ENCODE measurements around the gene PGAP2. TPM values are rescaled to one million over a fixed set of nuclear protein-coding genes. Genes with fewer than 3 reads are reported as not detected.

The PGAP2 gene
- total RNA-seq, 1 donor from 2014 or later: 22.4 TPM

DNA sequence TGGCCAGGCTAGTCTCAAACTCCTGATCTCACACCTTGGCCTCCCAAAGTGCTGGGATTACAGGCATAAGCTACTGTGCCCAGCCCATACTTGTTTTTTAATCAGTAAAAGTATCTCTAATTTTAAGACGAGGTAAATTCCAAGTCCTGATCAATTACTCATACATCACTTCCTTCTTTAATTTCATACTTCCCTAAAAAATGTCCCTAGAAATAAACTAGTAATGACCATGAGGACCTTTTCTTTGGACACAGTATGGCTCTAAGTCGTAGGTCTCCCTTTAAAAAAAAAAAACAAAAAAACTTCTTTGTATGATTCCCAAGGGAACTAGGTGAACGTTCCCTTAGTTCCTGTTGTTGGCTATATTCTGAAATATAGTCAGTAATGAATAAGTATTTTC is 40.8 kb upstream of the PGAP2 start:
- FAIRE-seq (no peak), DNase-seq (ENCODE audit: low read depth) (no peak)
- no peak overlapping the region for H3K4me3 Mint-ChIP-seq (ENCODE audit: unreplicated experiment)
- no peak overlapping the region for H3K4me2 ChIP-seq (ENCODE audit: low read length)
- TF ChIP-seq CTCF (IDR thresholded peaks at IDR 0.05; ENCODE audit: insufficient read depth, low read depth, low read length) (no peak), EZH2 (IDR thresholded peaks at IDR 0.05; ENCODE audit: insufficient read depth, low read length) (no peak)
- H3K9ac ChIP-seq (ENCODE audit: low read length): no peak overlapping the region
- no peaks in the 10 kb centered on the region for H3K4me1 ChIP-seq (ENCODE audit: insufficient read depth, low read length)
- no peak overlapping the region for H2AFZ ChIP-seq (ENCODE audit: low read depth, low read length)
- H3K4me1 Mint-ChIP-seq (ENCODE audit: low read depth, unreplicated experiment): no peaks in the 10 kb centered on the region
- peaks cover 66% of the 10 kb centered on the region for H3K36me3 ChIP-seq (ENCODE audit: insufficient read depth, low read length)
- H4K20me1 ChIP-seq (ENCODE audit: insufficient read depth, low read length): peaks cover 5% of the 10 kb centered on the region
- H3K27me3 Mint-ChIP-seq (ENCODE audit: low read depth, unreplicated experiment): no peaks in the 10 kb centered on the region
- no peaks in the 10 kb centered on the region for H3K27me3 ChIP-seq (ENCODE audit: insufficient read depth, low read length)
- H3K27ac Mint-ChIP-seq (ENCODE audit: unreplicated experiment): no peak overlapping the region
- peaks cover 16% of the 10 kb centered on the region for H3K36me3 Mint-ChIP-seq (ENCODE audit: low read depth, unreplicated experiment)
- H3K9me3 Mint-ChIP-seq (ENCODE audit: unreplicated experiment): no peaks in the 10 kb centered on the region
- H3K27ac ChIP-seq (ENCODE audit: low read depth, low read length): no peak overlapping the region
- H3K4me3 ChIP-seq (ENCODE audit: insufficient read depth, low read depth, low read length): no peak overlapping the region
- peaks cover 8% of the 10 kb centered on the region for H3K79me2 ChIP-seq (ENCODE audit: insufficient read depth, low read length)
- no peaks in the 10 kb centered on the region for H3K9me3 ChIP-seq (ENCODE audit: insufficient read depth, low read depth, low read length)

GRCh38 chr11:3773180-3773579 is 35.2 kb upstream of the PGAP2 start:
- no peak overlapping the region for H3K4me3 ChIP-seq (ENCODE audit: insufficient read depth, low read depth, low read length)
- TF ChIP-seq EZH2 (IDR thresholded peaks at IDR 0.05; ENCODE audit: insufficient read depth, low read length) (no peak), CTCF (IDR thresholded peaks at IDR 0.05; ENCODE audit: insufficient read depth, low read depth, low read length) (no peak)
- Mint-ChIP-seq H3K36me3 (ENCODE audit: low read depth, unreplicated experiment) (peaks cover 15% of the 10 kb centered on the region), H3K9me3 (ENCODE audit: unreplicated experiment) (no peaks in the 10 kb centered on the region), H3K4me1 (ENCODE audit: low read depth, unreplicated experiment) (no peaks in the 10 kb centered on the region), H3K27ac (ENCODE audit: unreplicated experiment) (no peak overlapping the region), H3K4me3 (ENCODE audit: unreplicated experiment) (no peak overlapping the region), H3K27me3 (ENCODE audit: low read depth, unreplicated experiment) (no peaks in the 10 kb centered on the region)
- peaks cover 11% of the 10 kb centered on the region for H3K79me2 ChIP-seq (ENCODE audit: insufficient read depth, low read length)
- peaks cover 52% of the 10 kb centered on the region for H3K36me3 ChIP-seq (ENCODE audit: insufficient read depth, low read length)
- H4K20me1 ChIP-seq (ENCODE audit: insufficient read depth, low read length): no peaks in the 10 kb centered on the region
- H2AFZ ChIP-seq (ENCODE audit: low read depth, low read length): no peak overlapping the region
- H3K27ac ChIP-seq (ENCODE audit: low read depth, low read length): no peak overlapping the region
- no peak overlapping the region for H3K9ac ChIP-seq (ENCODE audit: low read length)
- H3K4me1 ChIP-seq (ENCODE audit: insufficient read depth, low read length): no peaks in the 10 kb centered on the region
- FAIRE-seq (no peak), DNase-seq (ENCODE audit: low read depth) (no peak)
- no peak overlapping the region for H3K4me2 ChIP-seq (ENCODE audit: low read length)
- no peaks in the 10 kb centered on the region for H3K27me3 ChIP-seq (ENCODE audit: insufficient read depth, low read length)
- no peaks in the 10 kb centered on the region for H3K9me3 ChIP-seq (ENCODE audit: insufficient read depth, low read depth, low read length)

- Histone ChIP-seq H3K79me2 (ENCODE audit: insufficient read depth, low read length) (peaks cover 37% of the 10 kb centered on the region), H2AFZ (ENCODE audit: low read depth, low read length) (no peak overlapping the region), H4K20me1 (ENCODE audit: insufficient read depth, low read length) (peaks cover 11% of the 10 kb centered on the region), H3K4me2 (ENCODE audit: low read length) (no peak overlapping the region), H3K27me3 (ENCODE audit: insufficient read depth, low read length) (no peaks in the 10 kb centered on the region), H3K4me1 (ENCODE audit: insufficient read depth, low read length) (no peaks in the 10 kb centered on the region), H3K9ac (ENCODE audit: low read length) (no peak overlapping the region), H3K4me3 (ENCODE audit: insufficient read depth, low read depth, low read length) (no peak overlapping the region), H3K36me3 (ENCODE audit: insufficient read depth, low read length) (peaks cover 49% of the 10 kb centered on the region), H3K27ac (ENCODE audit: low read depth, low read length) (no peak overlapping the region), H3K9me3 (ENCODE audit: insufficient read depth, low read depth, low read length) (no peaks in the 10 kb centered on the region)
- Mint-ChIP-seq H3K4me1 (ENCODE audit: low read depth, unreplicated experiment) (no peaks in the 10 kb centered on the region), H3K9me3 (ENCODE audit: unreplicated experiment) (no peaks in the 10 kb centered on the region), H3K27ac (ENCODE audit: unreplicated experiment) (no peak overlapping the region), H3K4me3 (ENCODE audit: unreplicated experiment) (no peak overlapping the region), H3K27me3 (ENCODE audit: low read depth, unreplicated experiment) (no peaks in the 10 kb centered on the region), H3K36me3 (ENCODE audit: low read depth, unreplicated experiment) (peaks cover 7% of the 10 kb centered on the region)
- FAIRE-seq (no peak), DNase-seq (ENCODE audit: low read depth) (no peak)
- TF ChIP-seq CTCF (IDR thresholded peaks at IDR 0.05; ENCODE audit: insufficient read depth, low read depth, low read length) (no peak), EZH2 (IDR thresholded peaks at IDR 0.05; ENCODE audit: insufficient read depth, low read length) (no peak)
Measured at GRCh38 chr11:3775736-3776406, 32.5 kb upstream of the PGAP2 start.

Data from astrocyte (in vitro differentiated cells and primary cell).